ENCODE measurements around the gene BCL2L13. TPM values are rescaled to one million over a fixed set of nuclear protein-coding genes. Genes with fewer than 3 reads are reported as not detected.

BCL2L13 gene
- polyA plus RNA-seq, 1 donor from 2014 or later: 20.8 TPM

DNA sequence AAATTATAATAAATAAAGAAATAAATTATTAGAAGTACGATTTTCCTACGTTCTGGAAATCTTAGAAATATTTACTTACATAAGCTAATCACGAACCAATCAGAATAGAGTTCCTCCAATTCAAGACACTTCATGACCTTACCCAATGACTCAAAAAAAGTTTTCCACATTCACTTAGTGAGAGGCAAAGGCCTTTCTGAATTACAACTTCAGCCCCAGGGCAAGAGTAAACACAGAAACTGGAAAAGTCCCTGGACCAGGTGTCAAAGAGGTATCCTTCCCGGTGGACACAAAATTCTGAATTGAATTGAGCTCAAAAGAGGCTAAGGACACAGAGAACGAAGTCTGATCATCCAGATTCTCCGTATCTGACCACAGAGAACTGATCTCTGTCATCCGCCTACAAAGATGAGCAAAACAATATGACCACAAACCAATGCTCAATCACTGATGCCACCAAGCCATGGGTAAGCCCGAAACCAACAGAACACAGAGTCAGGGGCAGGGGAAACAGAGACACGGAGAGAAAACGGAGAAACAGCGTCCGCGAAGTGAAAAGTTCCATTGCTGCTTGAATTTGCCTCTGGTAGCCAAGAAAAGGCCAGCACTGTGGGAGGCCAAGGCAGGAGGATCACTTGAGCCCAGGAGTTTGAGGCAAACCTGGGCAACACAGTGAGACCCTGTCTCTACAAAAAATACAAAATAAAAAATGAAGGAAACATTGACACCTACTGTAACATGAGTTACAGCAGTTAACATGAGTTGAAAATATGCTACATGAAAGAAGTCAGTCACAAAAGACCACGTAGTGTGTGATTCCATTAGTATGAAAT, 128.9 kb downstream of the BCL2L13 start:
- H2AFZ ChIP-seq (ENCODE audit: low read depth, low read length): no peak overlapping the region
- no peak for TF ChIP-seq RAD21 (conservative IDR thresholded peaks at IDR 0.05)
- no peaks in the 10 kb centered on the region for H4K20me1 ChIP-seq (ENCODE audit: insufficient read depth)
- H3K4me2 ChIP-seq (ENCODE audit: low read length): no peak overlapping the region
- H3K36me3 ChIP-seq (ENCODE audit: insufficient read depth, low read length): no peaks in the 10 kb centered on the region
- H3K79me2 ChIP-seq (replicated peaks; ENCODE audit: insufficient read depth, low read length): no peaks in the 10 kb centered on the region
- H3K27me3 ChIP-seq (ENCODE audit: insufficient read depth, low read depth, low read length): no peaks in the 10 kb centered on the region
- H3K4me3 ChIP-seq (ENCODE audit: low read length): no peak overlapping the region
- H3K9me2 ChIP-seq (ENCODE audit: insufficient read depth, low read length): no peaks in the 10 kb centered on the region
- no peaks in the 10 kb centered on the region for H3F3A ChIP-seq (ENCODE audit: insufficient read depth, low read length, poor library complexity, severe bottlenecking)
- H3K9me3 ChIP-seq (ENCODE audit: low read length): no peaks in the 10 kb centered on the region
- H3K27ac ChIP-seq (ENCODE audit: low read length): no peak overlapping the region
- H3K9ac ChIP-seq (ENCODE audit: low read length): no peak overlapping the region

DNA sequence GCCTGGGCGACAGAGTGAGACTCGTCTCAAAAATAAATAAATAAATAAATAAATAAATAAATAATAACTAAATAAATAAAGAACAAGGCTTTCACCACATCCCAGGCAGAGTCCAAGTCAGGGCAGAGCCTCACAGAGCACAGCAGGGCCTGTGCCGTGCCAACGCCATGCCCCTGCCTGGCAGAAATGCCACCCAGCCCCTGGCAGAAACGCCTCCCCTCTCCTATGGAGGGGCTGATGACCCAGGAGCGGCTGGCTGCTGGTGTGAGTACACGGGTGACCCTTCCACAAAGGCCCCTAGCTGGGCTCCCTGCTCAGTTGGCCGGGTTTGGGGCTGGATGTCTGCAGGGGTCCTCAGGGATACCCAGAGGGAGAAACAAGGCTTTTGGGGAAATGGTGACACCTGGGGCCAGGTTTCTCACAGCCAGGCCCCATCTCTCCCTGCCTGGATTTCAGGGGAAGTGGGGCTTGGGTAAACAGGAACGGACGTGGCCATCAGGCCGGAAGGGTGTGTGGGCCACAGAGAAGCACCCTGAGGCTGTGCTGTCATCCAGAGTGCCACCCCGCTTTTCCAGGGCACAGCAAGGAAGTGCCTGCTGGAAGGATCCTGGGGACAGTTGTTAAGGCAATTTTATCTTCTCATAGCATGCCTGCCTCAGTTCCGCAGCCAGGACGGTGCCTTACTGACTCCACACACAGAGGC, 130.6 kb downstream of the BCL2L13 start:
- Histone ChIP-seq H4K20me1 (ENCODE audit: insufficient read depth) (no peaks in the 10 kb centered on the region), H3K4me2 (ENCODE audit: low read length) (no peak overlapping the region), H3K79me2 (replicated peaks; ENCODE audit: insufficient read depth, low read length) (peaks cover 5% of the 10 kb centered on the region), H3F3A (ENCODE audit: insufficient read depth, low read length, poor library complexity, severe bottlenecking) (no peaks in the 10 kb centered on the region), H3K4me3 (ENCODE audit: low read length) (no peak overlapping the region), H3K27ac (ENCODE audit: low read length) (no peak overlapping the region), H3K9me2 (ENCODE audit: insufficient read depth, low read length) (no peaks in the 10 kb centered on the region), H3K36me3 (ENCODE audit: insufficient read depth, low read length) (no peaks in the 10 kb centered on the region), H3K9me3 (ENCODE audit: low read length) (no peaks in the 10 kb centered on the region), H2AFZ (ENCODE audit: low read depth, low read length) (no peak overlapping the region), H3K9ac (ENCODE audit: low read length) (no peak overlapping the region), H3K27me3 (ENCODE audit: insufficient read depth, low read depth, low read length) (no peaks in the 10 kb centered on the region)
- TF ChIP-seq MXI1 (conservative IDR thresholded peaks at IDR 0.05; ENCODE audit: poor library complexity, severe bottlenecking) (no peak), REST (IDR thresholded peaks at IDR 0.05; ENCODE audit: borderline replicate concordance) (no peak), POLR2AphosphoS5 (IDR thresholded peaks at IDR 0.05) (no peak), TAF1 (IDR thresholded peaks at IDR 0.05; ENCODE audit: low read depth) (no peak), SMC3 (conservative IDR thresholded peaks at IDR 0.05; ENCODE audit: poor library complexity) (no peak), RAD21 (conservative IDR thresholded peaks at IDR 0.05) (no peak), EZH2 (IDR thresholded peaks at IDR 0.05; ENCODE audit: borderline replicate concordance, insufficient read depth, low read length, poor library complexity, severe bottlenecking) (no peak), EP300 (conservative IDR thresholded peaks at IDR 0.05; ENCODE audit: poor library complexity, severe bottlenecking) (no peak)
- TF ChIP-seq, protein P1, sequence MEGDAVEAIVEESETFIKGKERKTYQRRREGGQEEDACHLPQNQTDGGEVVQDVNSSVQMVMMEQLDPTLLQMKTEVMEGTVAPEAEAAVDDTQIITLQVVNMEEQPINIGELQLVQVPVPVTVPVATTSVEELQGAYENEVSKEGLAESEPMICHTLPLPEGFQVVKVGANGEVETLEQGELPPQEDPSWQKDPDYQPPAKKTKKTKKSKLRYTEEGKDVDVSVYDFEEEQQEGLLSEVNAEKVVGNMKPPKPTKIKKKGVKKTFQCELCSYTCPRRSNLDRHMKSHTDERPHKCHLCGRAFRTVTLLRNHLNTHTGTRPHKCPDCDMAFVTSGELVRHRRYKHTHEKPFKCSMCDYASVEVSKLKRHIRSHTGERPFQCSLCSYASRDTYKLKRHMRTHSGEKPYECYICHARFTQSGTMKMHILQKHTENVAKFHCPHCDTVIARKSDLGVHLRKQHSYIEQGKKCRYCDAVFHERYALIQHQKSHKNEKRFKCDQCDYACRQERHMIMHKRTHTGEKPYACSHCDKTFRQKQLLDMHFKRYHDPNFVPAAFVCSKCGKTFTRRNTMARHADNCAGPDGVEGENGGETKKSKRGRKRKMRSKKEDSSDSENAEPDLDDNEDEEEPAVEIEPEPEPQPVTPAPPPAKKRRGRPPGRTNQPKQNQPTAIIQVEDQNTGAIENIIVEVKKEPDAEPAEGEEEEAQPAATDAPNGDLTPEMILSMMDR (IDR thresholded peaks at IDR 0.05; ENCODE audit: poor library complexity, severe bottlenecking): no peak

Data from neural cell (in vitro differentiated cells).